PC-9 (cell line): ENCODE measurements around the gene CFAP210.

ENCODE experiments used
- CTCF ChIP-seq: fragments of 200-600 bp; sonication (generic); conservative IDR thresholded peaks from 2 replicates; pipeline ENCODE4 v1.6.1; 2017; ENCODE audit warnings: mixed run types, antibody characterized with exemption, mild to moderate bottlenecking, moderate library complexity
- EZH2 ChIP-seq: fragments of 200-600 bp; sonication (generic); IDR thresholded peaks from 2 replicates; pipeline ENCODE4 v1.8.0; 2017; ENCODE audit warnings: antibody characterized with exemption, low read depth

- TF ChIP-seq CTCF (no peak), EZH2 (no peak)
Observed at GRCh38 chr2:169705927-169706326, 11.7 kb upstream of the CFAP210 start.
